ENCODE measurements around the gene COBLL1.
A peak's percentile ranks its signal among the peaks of the same experiment; 100 is the strongest.

The COBLL1 gene

DNA sequence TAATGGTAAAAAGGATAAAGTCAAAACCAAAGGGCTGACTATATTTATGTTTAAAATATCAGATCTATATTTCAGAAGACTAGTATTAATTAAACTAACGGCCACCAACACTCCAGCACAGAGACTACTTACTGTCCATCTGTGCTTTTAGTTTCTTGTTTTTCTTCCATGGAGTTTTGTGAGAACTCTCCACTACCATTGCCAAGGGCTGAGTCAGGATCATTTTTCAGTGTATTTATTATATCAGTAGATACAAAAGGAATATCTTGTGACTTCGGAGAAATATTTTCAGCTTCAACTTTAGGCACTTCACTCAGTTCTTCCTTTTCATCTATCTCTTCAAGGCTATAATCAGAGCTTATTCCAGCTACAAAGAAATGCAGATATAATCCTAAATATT is 141.2 kb downstream of the COBLL1 start:
- H3K9me3 ChIP-seq (ENCODE audit: insufficient read depth, low read length, severe bottlenecking), result no peaks in the 10 kb centered on the region
- H3K4me1 ChIP-seq (ENCODE audit: insufficient read depth, low read length), result no peaks in the 10 kb centered on the region
- no peaks in the 10 kb centered on the region for H3K27me3 ChIP-seq (ENCODE audit: insufficient read depth, low read length, poor library complexity)
- no peak overlapping the region for H3K4me3 ChIP-seq (ENCODE audit: low read depth in 1 of 2, low read length in 2 of 2)
- no peak overlapping the region for H3K9ac ChIP-seq (ENCODE audit: low read depth, low read length)
- no peaks in the 10 kb centered on the region for H3K79me2 ChIP-seq (ENCODE audit: insufficient read depth, low read length)
- DNase-seq (no peak), ATAC-seq (ENCODE audit: insufficient read depth, low read depth) (no peak)
- no peaks in the 10 kb centered on the region for H4K20me1 ChIP-seq (ENCODE audit: insufficient read depth, low read length)
- H2AFZ ChIP-seq (ENCODE audit: low read depth, low read length), result no peak overlapping the region
- H3K36me3 ChIP-seq (ENCODE audit: insufficient read depth, low read length), result no peaks in the 10 kb centered on the region
- no peak overlapping the region for H3K27ac ChIP-seq (ENCODE audit: low read length)
- no peak overlapping the region for H3K4me2 ChIP-seq (ENCODE audit: insufficient read depth, low read length)
- no peak for TF ChIP-seq EZH2 (IDR thresholded peaks at IDR 0.05; ENCODE audit: borderline replicate concordance, low read depth, low read length, severe bottlenecking)
- TF ChIP-seq, protein P1, sequence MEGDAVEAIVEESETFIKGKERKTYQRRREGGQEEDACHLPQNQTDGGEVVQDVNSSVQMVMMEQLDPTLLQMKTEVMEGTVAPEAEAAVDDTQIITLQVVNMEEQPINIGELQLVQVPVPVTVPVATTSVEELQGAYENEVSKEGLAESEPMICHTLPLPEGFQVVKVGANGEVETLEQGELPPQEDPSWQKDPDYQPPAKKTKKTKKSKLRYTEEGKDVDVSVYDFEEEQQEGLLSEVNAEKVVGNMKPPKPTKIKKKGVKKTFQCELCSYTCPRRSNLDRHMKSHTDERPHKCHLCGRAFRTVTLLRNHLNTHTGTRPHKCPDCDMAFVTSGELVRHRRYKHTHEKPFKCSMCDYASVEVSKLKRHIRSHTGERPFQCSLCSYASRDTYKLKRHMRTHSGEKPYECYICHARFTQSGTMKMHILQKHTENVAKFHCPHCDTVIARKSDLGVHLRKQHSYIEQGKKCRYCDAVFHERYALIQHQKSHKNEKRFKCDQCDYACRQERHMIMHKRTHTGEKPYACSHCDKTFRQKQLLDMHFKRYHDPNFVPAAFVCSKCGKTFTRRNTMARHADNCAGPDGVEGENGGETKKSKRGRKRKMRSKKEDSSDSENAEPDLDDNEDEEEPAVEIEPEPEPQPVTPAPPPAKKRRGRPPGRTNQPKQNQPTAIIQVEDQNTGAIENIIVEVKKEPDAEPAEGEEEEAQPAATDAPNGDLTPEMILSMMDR (IDR thresholded peaks at IDR 0.05; ENCODE audit: borderline replicate concordance, extremely low read depth, low read length, poor library complexity, severe bottlenecking), result no peak

DNA sequence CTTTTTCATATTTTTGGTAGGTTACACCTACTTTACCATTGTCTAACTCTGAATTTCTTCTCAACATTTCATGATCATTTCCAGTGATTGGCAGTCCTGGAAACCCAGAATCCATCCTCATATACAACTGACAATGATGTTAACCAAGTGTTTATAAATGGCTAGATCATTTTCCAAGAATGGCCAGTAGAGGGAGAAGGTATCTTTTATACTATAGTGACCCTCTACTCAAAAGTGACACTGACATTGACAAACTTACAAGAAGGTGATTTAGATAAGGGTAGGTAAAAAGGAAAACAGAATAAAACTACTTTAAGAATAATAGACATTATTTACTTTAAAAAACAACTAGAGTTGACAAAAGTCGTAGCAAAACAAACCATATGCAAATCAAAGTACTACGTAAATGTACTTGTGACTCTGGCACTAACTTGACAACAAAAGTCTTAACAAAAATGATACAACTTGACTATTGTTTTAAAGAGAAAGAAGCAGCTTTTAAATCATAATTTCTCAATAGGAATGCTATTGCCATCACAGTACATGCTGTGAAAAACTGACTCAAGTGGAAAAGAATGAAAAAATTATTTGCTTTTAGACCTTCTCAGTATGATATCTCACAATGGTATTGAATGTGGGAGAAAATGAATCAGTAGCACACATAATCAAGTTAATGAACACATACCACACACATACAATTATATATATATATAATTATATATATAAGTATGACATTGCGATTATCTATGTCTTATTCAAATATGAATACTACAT is 143.7 kb downstream of the COBLL1 start:
- no peaks in the 10 kb centered on the region for H3K36me3 ChIP-seq (ENCODE audit: insufficient read depth, low read length)
- DNase-seq (no peak), ATAC-seq (ENCODE audit: insufficient read depth, low read depth) (peak; percentile 54; the same call in 1 of the 3 replicates)
- H3K4me1 ChIP-seq (ENCODE audit: insufficient read depth, low read length), result no peaks in the 10 kb centered on the region
- no peaks in the 10 kb centered on the region for H3K27me3 ChIP-seq (ENCODE audit: insufficient read depth, low read length, poor library complexity)
- H3K9ac ChIP-seq (ENCODE audit: low read depth, low read length), result no peak overlapping the region
- H3K9me3 ChIP-seq (ENCODE audit: insufficient read depth, low read length, severe bottlenecking), result no peaks in the 10 kb centered on the region
- TF ChIP-seq EZH2 (IDR thresholded peaks at IDR 0.05; ENCODE audit: borderline replicate concordance, low read depth, low read length, severe bottlenecking), result no peak
- TF ChIP-seq, protein P1 (IDR thresholded peaks at IDR 0.05; ENCODE audit: borderline replicate concordance, extremely low read depth, low read length, poor library complexity, severe bottlenecking), result peak; percentile 64
- no peak overlapping the region for H3K4me3 ChIP-seq (ENCODE audit: low read depth in 1 of 2, low read length in 2 of 2)
- no peak overlapping the region for H3K27ac ChIP-seq (ENCODE audit: low read length)
- no peak overlapping the region for H2AFZ ChIP-seq (ENCODE audit: low read depth, low read length)
- no peaks in the 10 kb centered on the region for H4K20me1 ChIP-seq (ENCODE audit: insufficient read depth, low read length)
- H3K79me2 ChIP-seq (ENCODE audit: insufficient read depth, low read length), result no peaks in the 10 kb centered on the region
- no peak overlapping the region for H3K4me2 ChIP-seq (ENCODE audit: insufficient read depth, low read length)

DNA sequence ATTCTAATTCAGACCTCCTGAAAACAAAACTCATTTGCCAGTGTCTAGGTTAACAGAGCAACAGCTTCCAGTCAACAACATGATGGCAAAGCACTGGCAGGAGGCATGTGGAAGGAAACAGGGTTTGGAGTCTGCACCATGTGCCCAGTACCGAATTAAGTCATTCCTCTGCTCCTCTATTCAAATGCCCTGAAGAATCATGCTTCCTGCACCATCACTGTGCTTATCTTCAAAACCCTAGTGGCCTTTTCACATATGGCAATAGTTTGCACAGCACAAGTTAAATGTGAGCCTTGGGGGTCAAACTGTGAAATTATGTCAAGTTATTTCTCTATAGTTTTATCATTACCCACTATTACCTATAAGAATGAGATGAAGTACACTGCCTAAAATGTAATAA is 145.0 kb downstream of the COBLL1 start:
- no peaks in the 10 kb centered on the region for H4K20me1 ChIP-seq (ENCODE audit: insufficient read depth, low read length)

More for the DNA sequence above, 145.0 kb downstream of the COBLL1 start:
- Histone ChIP-seq H3K27me3 (ENCODE audit: insufficient read depth, low read length, poor library complexity) (no peaks in the 10 kb centered on the region), H3K36me3 (ENCODE audit: insufficient read depth, low read length) (no peaks in the 10 kb centered on the region), H3K9ac (ENCODE audit: low read depth, low read length) (no peak overlapping the region), H3K79me2 (ENCODE audit: insufficient read depth, low read length) (no peaks in the 10 kb centered on the region), H3K4me1 (ENCODE audit: insufficient read depth, low read length) (no peaks in the 10 kb centered on the region), H2AFZ (ENCODE audit: low read depth, low read length) (no peak overlapping the region), H3K4me2 (ENCODE audit: insufficient read depth, low read length) (no peak overlapping the region), H3K27ac (ENCODE audit: low read length) (no peak overlapping the region), H3K4me3 (ENCODE audit: low read depth in 1 of 2, low read length in 2 of 2) (no peak overlapping the region), H3K9me3 (ENCODE audit: insufficient read depth, low read length, severe bottlenecking) (no peaks in the 10 kb centered on the region)
- DNase-seq, result no peak
- no peak for ATAC-seq (ENCODE audit: insufficient read depth, low read depth)
- TF ChIP-seq, protein P1 (IDR thresholded peaks at IDR 0.05; ENCODE audit: borderline replicate concordance, extremely low read depth, low read length, poor library complexity, severe bottlenecking), result no peak
- TF ChIP-seq EZH2 (IDR thresholded peaks at IDR 0.05; ENCODE audit: borderline replicate concordance, low read depth, low read length, severe bottlenecking), result no peak

All from DND-41 (cell line).